CD4-positive, alpha-beta T cell treated with Interleukin-15 for 1 hour (primary cell): Measurements from ENCODE around the gene TCP11X1.
"Not testable (repeated sequence)": the region's sequence is repeated elsewhere in the genome, so short reads cannot be mapped to it uniquely, and the experiment has no call there.

Source experiments
- DNase-seq: peaks from one replicate; pipeline ENCODE4 v3.0.0-alpha.2; 2020

Gene TCP11X1

GRCh38 chrX:102214986-102215385 is at the start of gene TCP11X1:
Gene TCP11X1 (plus strand): TSS chrX:102215301.
- DNase-seq: not testable (repeated sequence)

DNA sequence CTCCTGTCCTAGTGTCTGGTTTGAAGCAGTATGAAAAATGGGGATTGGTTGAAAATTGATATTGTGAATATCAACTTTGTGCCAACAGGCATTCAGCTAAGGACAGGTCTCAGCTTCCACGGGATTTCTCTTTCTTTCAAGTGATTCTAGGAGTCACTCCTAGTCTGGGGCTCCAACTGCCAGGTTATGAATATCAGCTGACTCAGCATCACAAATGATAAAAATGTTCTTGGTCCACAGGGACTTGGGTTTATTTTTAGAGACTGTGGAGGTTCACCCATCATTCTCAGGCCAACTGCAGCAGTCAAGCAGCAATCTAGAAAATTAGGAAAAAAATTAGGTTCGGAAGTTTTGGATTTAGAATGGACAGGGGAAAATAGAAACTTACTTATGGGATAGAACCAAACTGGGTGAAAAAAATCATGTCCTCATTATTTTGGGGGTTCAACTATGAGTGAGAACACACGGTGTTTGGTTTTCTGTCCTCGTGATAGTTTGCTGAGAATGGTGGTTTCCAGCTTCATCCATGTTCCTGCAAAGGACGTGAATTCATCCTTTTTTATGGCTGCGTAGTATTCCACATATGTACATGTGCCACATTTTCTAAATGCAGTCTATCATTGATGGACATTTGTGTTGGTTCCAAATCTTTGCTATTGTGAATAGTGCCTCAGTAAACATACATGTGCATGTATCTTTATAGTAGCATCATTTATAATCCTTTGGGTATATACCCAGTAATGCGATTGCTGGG is 29.0 kb upstream of the TCP11X1 start:
- DNase-seq: no peak

GRCh38 chrX:102207940-102208339 is 7.2 kb upstream of the TCP11X1 start:
- DNase-seq: not testable (repeated sequence)

- not testable (repeated sequence) for DNase-seq
Observed at GRCh38 chrX:102216497-102216896, 1.4 kb downstream of the TCP11X1 start.

DNA sequence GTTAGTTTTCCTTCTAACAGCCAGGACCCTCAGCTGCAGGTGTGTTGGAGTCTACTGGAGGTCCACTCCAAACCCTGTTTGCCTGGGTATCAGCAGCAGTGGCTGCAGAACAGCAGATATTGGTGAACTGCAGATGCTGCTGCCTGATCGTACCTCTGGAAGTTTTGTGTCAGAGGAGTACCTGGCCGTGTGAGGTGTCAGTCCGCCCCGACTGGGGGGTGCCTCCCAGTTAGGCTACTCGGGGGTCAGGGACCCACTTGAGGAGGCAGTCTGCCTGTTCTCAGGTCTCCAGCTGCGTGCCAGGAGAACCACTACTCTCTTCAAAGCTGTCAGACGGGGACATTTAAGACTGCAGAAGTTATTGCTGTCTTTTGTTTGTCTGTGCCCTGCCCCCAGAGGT is 20.6 kb downstream of the TCP11X1 start:
- DNase-seq: peak; percentile 13

DNA sequence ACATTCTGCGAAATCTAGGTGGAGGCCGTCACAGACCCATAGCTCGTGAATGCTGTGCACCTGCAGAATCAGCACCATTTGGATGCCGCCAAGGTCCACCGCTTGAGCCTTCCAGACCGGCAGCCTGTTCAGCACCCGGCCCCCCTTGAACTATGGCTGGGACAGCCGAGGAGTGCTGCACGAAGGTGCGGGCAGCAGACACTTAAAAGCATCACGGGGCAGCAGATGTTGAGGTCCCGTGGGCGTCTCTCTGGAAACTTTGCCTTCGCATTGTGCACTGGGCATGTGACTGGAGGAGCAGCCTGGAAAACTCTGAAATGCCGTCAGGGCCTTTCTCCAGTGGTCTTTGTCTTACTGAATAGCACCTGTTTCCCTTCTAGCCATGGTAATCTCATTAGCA is 25.2 kb downstream of the TCP11X1 start:
- not testable (repeated sequence) for DNase-seq

GRCh38 chrX:102246893-102247292 is 31.8 kb downstream of the TCP11X1 start, which contains the start of gene NXF2:
Gene NXF2 (plus strand): TSS chrX:102247167. CDS start chrX:102307079, 59,912 bp downstream.
- not testable (repeated sequence) for DNase-seq

DNA sequence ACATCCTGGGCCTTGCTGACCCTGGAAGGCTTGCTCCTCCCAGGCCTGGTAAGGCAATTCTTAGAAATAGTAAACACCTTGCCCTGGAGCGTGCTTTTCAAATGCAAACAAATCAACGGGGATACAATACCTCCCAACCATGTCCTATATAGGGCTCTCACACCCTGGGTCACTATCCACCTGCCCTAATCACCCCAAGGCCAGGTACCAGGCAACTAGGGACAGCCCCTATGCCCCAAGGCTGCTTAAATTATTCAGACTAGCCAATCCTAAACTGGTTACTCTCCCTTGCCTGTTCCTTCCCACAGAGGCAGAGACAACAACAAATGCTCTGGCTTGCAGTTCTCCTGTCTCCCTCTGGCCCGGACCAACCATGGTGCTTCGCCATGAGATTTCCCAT is 57.1 kb downstream of the TCP11X1 start:
- DNase-seq: not testable (repeated sequence)
